Measurements from ENCODE around the gene WFDC11.

DNA sequence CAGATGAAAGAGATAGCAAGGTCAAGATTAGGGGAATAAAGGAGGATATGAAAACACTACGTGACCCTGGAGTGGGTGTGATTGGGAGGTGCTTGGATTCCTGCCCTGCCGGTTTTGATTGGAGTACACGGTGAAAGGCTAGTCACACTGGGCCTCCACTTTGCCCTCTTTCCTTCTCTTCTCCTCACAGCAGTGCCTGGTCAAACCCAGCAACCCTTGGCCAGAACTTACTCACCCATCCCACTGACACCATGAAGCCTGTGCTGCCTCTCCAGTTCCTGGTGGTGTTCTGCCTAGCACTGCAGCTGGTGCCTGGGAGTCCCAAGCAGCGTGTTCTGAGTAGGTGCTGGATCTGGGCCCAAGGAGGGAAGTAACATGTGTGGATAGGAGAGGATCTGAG lies 31.8 kb upstream of the WFDC11 start, which contains the start of gene WFDC13:
- TF ChIP-seq EZH2 (IDR thresholded peaks at IDR 0.05; ENCODE audit: insufficient read depth, poor library complexity, severe bottlenecking) (no peak), EZH2phosphoT487 (IDR thresholded peaks at IDR 0.05; ENCODE audit: insufficient read depth, low read depth) (no peak)
